Glutamatergic neuron (in vitro differentiated cells): Measurements from ENCODE around the gene RPL31. TPM values are rescaled to one million over a fixed set of nuclear protein-coding genes. Genes with fewer than 3 reads are reported as not detected.

ENCODE experiments used
- DNase-seq: peaks from one replicate; pipeline ENCODE4 v3.0.0; 2022
- H3K27ac Mint-ChIP-seq: one replicate; pipeline ENCODE4 v1.8.0; 2020; ENCODE audit warnings: mild to moderate bottlenecking, mixed read lengths, inconsistent platforms; ENCODE audit not compliant: unreplicated experiment
- H3K27me3 Mint-ChIP-seq: one replicate; pipeline ENCODE4 v1.8.0; 2020; ENCODE audit warnings: mild to moderate bottlenecking, moderate library complexity, mixed read lengths, inconsistent platforms; ENCODE audit not compliant: unreplicated experiment
- H3K36me3 Mint-ChIP-seq: one replicate; pipeline ENCODE4 v1.8.0; 2020; ENCODE audit warnings: mild to moderate bottlenecking, mixed read lengths, inconsistent platforms; ENCODE audit not compliant: unreplicated experiment
- H3K4me1 Mint-ChIP-seq: one replicate; pipeline ENCODE4 v1.8.0; 2020; ENCODE audit warnings: mild to moderate bottlenecking, low read depth, mixed read lengths, inconsistent platforms; ENCODE audit not compliant: unreplicated experiment
- H3K4me3 Mint-ChIP-seq: one replicate; pipeline ENCODE4 v1.8.0; 2020; ENCODE audit warnings: mild to moderate bottlenecking, mixed read lengths, inconsistent platforms; ENCODE audit not compliant: unreplicated experiment
- H3K9me3 Mint-ChIP-seq: one replicate; pipeline ENCODE4 v1.8.0; 2020; ENCODE audit warnings: mild to moderate bottlenecking, moderate library complexity, mixed read lengths, inconsistent platforms; ENCODE audit not compliant: unreplicated experiment
- total RNA-seq: library from RNA; stranded (reverse); fragmentation: NEBNext Ultra II Directional; extraction: Animal tissue kit (Norgen Biotek cat#: 25700); gene quantifications from one replicate; pipeline ENCODE4 v1.2.1, GENCODE V29; 2021; ENCODE audit not compliant: unreplicated experiment
- TF ChIP-seq, protein P1 (sequence below): fragments of 200-600 bp; sonication (generic); IDR thresholded peaks from one replicate; pipeline ENCODE4 v1.5.0; 2021; ENCODE audit not compliant: partially characterized antibody, unreplicated experiment

Gene RPL31
- total RNA-seq, 1 donor from 2014 or later: 761 TPM

DNA sequence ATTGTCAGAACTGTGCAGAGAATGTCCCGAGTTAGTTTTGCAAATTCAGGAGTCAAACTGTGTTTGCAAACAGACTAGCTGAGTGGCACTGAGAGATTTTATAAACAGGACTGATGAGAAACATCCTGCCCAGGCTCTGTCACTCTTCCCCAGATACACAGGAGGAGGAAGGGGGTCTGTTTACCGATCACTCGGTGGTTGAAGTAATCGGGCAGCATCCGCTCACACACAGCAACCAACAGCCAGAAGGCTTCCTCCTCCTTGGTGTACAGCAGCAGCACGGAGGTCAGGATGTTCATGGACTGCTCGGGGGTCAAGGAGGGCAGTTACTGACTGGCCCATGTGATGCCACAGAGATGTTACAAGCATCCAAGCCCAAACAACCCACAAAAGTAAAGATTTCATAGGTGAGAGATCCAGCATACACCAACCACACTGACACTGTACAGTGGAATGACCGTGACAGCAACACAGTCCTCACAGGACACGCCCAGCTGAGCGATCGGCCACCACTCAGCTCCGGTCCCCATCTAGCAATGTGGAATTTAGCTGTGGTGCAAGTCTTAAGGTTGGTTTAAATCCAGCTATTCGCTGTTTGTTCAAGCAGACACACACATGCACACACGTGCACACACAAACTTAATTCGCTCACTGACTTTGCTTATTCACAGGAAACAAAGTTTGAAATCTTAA, 30.1 kb downstream of the RPL31 start:
- TF ChIP-seq, protein P1, sequence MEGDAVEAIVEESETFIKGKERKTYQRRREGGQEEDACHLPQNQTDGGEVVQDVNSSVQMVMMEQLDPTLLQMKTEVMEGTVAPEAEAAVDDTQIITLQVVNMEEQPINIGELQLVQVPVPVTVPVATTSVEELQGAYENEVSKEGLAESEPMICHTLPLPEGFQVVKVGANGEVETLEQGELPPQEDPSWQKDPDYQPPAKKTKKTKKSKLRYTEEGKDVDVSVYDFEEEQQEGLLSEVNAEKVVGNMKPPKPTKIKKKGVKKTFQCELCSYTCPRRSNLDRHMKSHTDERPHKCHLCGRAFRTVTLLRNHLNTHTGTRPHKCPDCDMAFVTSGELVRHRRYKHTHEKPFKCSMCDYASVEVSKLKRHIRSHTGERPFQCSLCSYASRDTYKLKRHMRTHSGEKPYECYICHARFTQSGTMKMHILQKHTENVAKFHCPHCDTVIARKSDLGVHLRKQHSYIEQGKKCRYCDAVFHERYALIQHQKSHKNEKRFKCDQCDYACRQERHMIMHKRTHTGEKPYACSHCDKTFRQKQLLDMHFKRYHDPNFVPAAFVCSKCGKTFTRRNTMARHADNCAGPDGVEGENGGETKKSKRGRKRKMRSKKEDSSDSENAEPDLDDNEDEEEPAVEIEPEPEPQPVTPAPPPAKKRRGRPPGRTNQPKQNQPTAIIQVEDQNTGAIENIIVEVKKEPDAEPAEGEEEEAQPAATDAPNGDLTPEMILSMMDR: no peak
- H3K4me3 Mint-ChIP-seq: no peak overlapping the region
- H3K36me3 Mint-ChIP-seq: peaks cover 11% of the 10 kb centered on the region
- H3K4me1 Mint-ChIP-seq: peaks cover 4% of the 10 kb centered on the region
- no peak overlapping the region for H3K27ac Mint-ChIP-seq
- peaks cover 1% of the 10 kb centered on the region for H3K9me3 Mint-ChIP-seq
- no peak for DNase-seq
- peaks cover 2% of the 10 kb centered on the region for H3K27me3 Mint-ChIP-seq

DNA sequence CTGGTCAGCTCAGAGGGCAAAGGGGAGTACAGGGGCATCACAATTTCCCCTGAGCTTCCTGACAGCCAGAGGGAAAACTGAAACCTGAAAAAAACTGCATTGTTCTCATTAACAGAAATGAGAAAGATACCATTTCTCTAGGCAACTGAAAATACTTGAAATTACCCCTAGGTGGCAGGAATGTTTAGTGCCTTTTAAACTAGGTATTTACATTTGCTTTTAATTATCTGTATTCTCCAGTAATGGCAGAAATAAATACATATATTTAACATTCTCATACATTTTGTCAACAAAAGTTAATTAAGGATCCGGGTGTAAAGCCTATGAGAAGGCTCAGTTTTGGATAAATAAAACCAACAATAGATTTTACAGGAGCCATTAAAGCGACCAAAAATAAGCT, 34.5 kb downstream of the RPL31 start:
- no peak overlapping the region for H3K4me3 Mint-ChIP-seq
- no peaks in the 10 kb centered on the region for H3K36me3 Mint-ChIP-seq
- TF ChIP-seq, protein P1: peak; percentile 60
- H3K4me1 Mint-ChIP-seq: peaks cover 4% of the 10 kb centered on the region
- H3K9me3 Mint-ChIP-seq: no peaks in the 10 kb centered on the region
- DNase-seq: no peak
- peaks cover 2% of the 10 kb centered on the region for H3K27me3 Mint-ChIP-seq
- H3K27ac Mint-ChIP-seq: no peak overlapping the region

DNA sequence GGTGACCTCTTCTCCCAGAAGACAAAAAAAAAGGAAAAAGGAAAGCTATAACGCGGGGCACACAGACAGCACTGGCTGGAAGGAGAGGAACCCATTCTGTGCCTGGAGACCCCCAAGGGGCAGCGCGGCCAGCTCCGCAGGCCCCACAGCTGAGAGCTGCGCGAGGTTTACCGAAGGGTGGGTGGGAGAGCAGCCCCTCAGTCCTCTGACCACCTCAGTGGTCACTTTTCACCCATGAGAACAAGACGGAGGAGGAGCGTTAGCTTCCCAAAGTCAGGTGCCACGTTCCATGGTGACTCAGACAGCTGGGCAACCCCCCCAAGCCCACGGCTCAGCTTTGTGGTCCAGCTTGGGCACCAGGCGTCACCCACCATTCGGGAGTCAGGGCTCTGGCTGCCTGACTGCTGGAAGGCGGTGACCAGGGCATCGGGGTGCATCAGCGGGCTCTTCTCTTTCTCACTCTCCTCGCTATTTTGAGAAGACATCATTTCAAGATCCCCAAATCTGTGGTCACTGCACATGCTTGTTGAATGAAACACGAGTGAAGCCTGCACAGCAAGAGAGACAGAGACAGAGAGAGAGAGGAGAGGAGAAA, 35.2 kb downstream of the RPL31 start:
- H3K27me3 Mint-ChIP-seq: peaks cover 2% of the 10 kb centered on the region
- no peak for DNase-seq
- H3K9me3 Mint-ChIP-seq: no peaks in the 10 kb centered on the region
- no peaks in the 10 kb centered on the region for H3K36me3 Mint-ChIP-seq
- peak overlapping the region; percentile 23 for H3K27ac Mint-ChIP-seq
- no peak overlapping the region for H3K4me3 Mint-ChIP-seq
- H3K4me1 Mint-ChIP-seq: peaks cover 4% of the 10 kb centered on the region
- TF ChIP-seq, protein P1: no peak

DNA sequence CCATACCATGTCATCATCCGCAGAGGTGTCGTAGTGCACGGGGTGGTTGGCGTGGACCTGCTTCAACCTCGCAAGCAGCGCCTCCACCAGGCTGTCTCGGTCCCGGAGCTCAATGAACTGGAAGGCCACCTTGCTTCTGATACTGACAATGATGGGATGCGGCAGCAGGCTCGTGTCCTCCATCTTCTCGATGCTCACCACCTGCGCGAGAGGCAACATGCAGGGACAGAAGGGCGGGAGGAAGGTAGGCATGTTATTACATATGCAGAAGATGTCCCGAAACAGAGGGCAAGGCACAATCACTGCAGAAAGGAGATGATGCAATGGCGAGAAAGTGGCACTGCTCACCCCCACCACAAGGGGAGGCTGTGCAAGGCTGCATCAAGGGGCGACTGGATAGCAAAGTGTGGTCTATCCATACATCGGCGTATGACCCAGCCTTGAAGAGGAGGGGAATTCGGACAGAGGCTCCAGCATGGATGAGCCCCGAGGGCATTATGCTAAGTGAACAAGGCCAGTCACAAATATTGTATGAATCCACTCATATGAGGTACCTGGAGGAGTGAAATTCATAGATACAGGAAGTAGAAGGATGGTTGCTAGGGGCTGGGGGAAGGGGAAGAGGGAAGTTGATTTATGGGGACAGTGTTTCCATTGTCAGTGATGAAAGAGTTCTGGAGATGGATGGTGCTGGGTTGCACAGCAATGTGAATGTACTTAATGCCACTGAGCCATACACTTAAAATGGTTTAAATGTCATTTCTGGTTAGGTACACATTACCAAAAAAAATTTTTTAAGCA, 36.6 kb downstream of the RPL31 start:
- no peaks in the 10 kb centered on the region for H3K36me3 Mint-ChIP-seq
- H3K4me3 Mint-ChIP-seq: no peak overlapping the region
- no peak for DNase-seq
- H3K9me3 Mint-ChIP-seq: no peaks in the 10 kb centered on the region
- no peaks in the 10 kb centered on the region for H3K4me1 Mint-ChIP-seq
- TF ChIP-seq, protein P1: peak; percentile 46
- H3K27me3 Mint-ChIP-seq: no peaks in the 10 kb centered on the region
- H3K27ac Mint-ChIP-seq: no peak overlapping the region

DNA sequence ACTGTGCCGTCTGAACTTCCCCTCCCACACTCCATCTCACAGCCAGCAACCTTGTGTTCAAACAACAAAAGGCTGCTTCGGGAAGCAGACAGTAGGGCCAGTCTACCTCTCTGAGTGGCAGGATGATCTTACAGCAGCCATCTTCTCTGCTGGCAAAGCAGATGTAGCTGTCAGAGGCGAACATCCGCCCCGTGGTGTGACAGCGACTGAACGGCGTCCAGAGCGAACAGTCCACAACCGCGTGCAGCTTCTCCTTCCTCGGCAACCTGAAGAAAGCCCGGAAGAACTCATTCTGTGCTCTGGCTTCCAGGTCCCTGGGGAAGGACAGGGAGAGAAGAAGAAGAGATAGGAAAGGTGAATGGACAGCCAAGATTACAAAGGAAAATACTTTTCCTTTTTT, 38.0 kb downstream of the RPL31 start:
- TF ChIP-seq, protein P1: no peak
- Mint-ChIP-seq H3K36me3 (no peaks in the 10 kb centered on the region), H3K9me3 (no peaks in the 10 kb centered on the region), H3K27me3 (no peaks in the 10 kb centered on the region), H3K27ac (no peak overlapping the region), H3K4me1 (no peaks in the 10 kb centered on the region), H3K4me3 (no peak overlapping the region)
- no peak for DNase-seq
